DMS114 treated with DMSO at 0.1 percent for 48 hours (cell line): ENCODE measurements around the gene PBX4.

Source experiments
- DNase-seq: peaks from one replicate; lab custom pipeline; 2025; ENCODE audit not compliant: unreplicated experiment; lab: John Stamatoyannopoulos, UW

Gene PBX4

GRCh38 chr19:19527674-19528625 lies 90.5 kb downstream of the PBX4 start:
- no peak for DNase-seq

GRCh38 chr19:19527371-19527656 lies 91.2 kb downstream of the PBX4 start:
- DNase-seq, result no peak

GRCh38 chr19:19526581-19527370 lies 91.7 kb downstream of the PBX4 start:
- no peak for DNase-seq

- DNase-seq, result no peak
Measured at GRCh38 chr19:19525611-19526380, 92.7 kb downstream of the PBX4 start.

GRCh38 chr19:19524053-19524452 lies 94.4 kb downstream of the PBX4 start:
- DNase-seq, result no peak

- DNase-seq, result no peak
Measured at GRCh38 chr19:19523177-19523576, 95.3 kb downstream of the PBX4 start.

GRCh38 chr19:19520989-19521388 lies 97.5 kb downstream of the PBX4 start:
- no peak for DNase-seq

- no peak for DNase-seq
Measured at GRCh38 chr19:19517235-19517619, 101.3 kb downstream of the PBX4 start.

- peak; percentile 84 for DNase-seq
Measured at GRCh38 chr19:19515642-19516519, 102.6 kb downstream of the PBX4 start, which contains the start of gene NDUFA13. TSS of gene NDUFA13 (plus strand) at chr19:19516225. CDS start at chr19:19516239, 14 bp downstream.

- DNase-seq, result no peak
Measured at GRCh38 chr19:19514881-19515641, 103.4 kb downstream of the PBX4 start, which contains the start of gene TSSK6. TSS of gene TSSK6 (minus strand) at chr19:19515548. CDS start at chr19:19515427, 121 bp downstream.

- no peak for DNase-seq
Measured at GRCh38 chr19:19514215-19514657, 104.3 kb downstream of the PBX4 start.

GRCh38 chr19:19513682-19514081 lies 104.8 kb downstream of the PBX4 start:
- DNase-seq, result no peak
